GM20000 (cell line): Measurements from ENCODE around the gene AGAP3.

Source experiments
- DNase-seq: peaks from one replicate; pipeline ENCODE4 v3.0.0; 2012; ENCODE audit warnings: low spot score
- CTCF ChIP-seq: IDR thresholded peaks from 2 replicates; pipeline ENCODE4 v1.5.1; 2012; ENCODE audit warnings: mild to moderate bottlenecking, control low read depth; ENCODE audit errors: extremely low read depth, missing control alignments

AGAP3 gene

DNA sequence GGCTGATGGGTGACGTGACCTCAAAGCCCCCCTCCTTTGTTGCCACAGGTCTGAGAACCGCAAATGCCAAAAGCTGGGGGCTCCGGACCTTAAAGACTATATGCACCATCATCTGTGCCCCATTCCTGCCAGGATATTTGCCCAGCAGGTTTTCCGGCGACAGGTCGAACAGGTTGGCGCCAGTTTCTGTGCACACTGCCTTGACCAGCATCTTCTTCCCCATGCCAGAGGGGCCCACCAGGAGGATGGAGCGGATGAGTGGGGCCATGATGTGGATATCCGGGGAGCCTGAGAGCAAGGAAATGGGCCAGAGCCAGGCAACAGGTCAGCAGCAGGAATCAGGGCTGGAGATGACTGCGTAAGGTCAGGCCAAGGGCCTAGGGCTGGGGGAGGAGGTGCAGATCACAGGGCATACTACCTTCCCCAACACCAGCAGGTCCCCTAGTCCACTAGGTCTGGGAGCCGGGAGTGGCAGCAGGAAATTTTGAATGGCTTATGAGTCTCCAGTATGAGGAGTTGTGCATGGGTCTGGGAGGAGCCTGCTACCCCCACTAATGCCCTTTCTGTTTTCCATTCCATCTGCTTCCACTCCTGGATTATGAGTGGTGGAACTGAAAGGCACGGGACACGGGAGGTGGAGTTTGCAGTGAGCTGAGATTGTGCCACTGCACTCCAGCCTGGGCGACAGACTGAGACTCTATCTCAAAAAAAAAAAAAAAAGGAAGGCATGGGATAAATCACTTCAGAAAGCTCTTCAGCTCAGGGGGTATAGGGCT lies 107.1 kb downstream of the AGAP3 start:
- TF ChIP-seq CTCF: no peak
- no peak for DNase-seq
